HL-60/S4 treated with phorbol 12-myristate 13-acetate at 8.2 ng/mL for 4 days and 3 days (cell line): ENCODE results near the gene NEK9.
"Not testable (repeated sequence)": the region's sequence is repeated elsewhere in the genome, so short reads cannot be mapped to it uniquely, and the experiment has no call there.

Source experiments
- in situ Hi-C: fragments of 300-500 bp; cut with MboI; formaldehyde crosslinking; loops from 2 replicates; pipeline ENCODE4 v1.15.0; 2022; ENCODE audit warnings: low sequenced_read_pairs

Gene NEK9

DNA sequence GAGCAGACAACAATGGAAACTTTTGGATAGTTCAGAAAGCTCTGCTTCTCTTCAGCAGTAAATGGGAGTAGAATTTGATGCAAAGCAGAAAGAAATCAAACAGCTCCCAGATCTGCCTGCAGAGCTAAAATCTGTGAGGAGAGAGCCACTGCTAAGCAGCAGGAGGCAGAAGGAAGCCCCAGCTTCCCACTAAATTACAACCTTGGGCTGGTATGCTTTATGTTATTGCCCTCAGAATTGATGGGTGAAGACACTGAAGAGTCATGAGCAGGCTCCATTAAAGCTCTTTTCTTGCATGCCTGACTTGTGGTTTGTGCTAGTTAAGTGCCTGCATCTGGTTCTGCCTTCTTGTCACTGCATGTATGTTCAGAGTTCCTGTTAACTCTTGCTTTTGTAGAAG, 49.1 kb downstream of the NEK9 start:
- in situ Hi-C loops, result loop anchor here (25.0 kb wide), 1 partner anchor 215 kb away; no protein-coding TSS in a partner anchor

DNA sequence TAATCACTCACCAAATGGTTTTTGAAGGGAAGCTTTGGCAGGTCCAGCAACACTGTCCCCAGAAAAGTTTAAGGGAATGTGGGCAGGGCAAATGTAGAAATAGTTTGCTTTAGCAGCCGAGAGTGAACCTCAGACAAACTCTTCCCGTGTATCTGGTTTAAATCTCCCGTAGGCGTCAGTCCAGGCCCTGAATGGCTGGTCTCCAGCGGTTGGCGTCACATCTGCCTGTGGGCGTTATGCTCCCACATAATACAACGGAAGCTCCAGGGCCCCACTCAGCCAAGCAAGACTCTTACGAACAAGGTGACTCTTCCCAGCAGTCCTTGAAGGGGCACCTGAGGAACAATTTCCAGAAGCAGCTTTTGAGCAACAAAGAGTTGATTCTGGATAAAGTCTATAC, 56.5 kb downstream of the NEK9 start:
- in situ Hi-C loops, result no loop called here

DNA sequence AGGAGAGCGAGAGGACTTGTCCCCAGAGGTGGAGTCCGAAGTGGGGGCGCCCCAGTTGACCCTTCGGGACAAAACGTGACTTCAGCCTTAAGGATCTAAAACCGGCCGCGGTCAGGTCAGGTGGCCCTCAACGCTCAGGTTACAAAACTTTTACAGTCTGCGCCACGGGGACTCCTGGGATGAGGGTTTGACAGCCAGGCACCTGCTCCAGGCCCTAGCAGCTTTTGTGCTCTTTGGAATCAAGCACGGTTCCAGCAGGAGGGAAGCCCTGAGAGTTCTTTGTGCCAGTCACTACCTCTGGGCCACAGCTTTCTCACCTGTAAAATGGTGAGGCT, 57.1 kb downstream of the NEK9 start:
- in situ Hi-C loops, result no loop called here

DNA sequence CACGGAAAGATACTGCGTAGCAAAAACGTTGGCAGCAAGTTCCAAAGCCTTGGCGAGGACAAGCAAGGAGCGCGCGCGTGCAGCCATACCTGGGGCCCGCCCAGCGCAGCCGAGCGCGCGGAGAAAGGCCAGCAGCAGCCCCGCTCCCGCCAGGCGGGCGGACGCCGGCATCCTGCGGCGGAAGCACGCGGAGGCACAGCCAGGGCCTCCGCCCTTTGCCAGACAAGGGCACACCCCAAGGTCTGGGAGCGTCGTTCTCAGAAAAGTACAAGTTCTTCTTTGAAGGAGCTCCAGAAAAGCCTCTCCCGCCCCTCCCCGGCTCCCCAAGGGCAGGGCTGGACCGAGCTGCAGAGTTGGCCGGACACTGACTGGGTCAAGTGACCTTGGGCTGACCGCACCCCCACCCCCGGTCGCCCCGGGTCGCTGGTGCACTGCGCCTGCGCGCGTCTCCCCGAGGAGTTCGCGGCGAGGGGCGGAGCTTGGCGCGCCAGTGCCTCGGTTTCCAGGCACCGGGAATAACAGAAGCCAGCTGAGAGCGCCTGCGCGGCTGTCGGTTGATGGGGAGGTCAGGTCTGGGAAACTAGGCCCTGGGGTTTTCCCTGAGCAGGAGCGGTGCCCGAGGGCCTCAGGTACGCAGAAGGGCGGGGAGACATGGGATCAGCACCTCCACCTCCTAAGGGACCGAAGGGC, 57.6 kb downstream of the NEK9 start, which contains the start of gene ZC2HC1C:
Gene ZC2HC1C (plus strand): TSS at position 521 of the 690 bp plus-strand sequence. CDS start 933 bp downstream, outside the sequence.
- in situ Hi-C loops, result no loop called here

DNA sequence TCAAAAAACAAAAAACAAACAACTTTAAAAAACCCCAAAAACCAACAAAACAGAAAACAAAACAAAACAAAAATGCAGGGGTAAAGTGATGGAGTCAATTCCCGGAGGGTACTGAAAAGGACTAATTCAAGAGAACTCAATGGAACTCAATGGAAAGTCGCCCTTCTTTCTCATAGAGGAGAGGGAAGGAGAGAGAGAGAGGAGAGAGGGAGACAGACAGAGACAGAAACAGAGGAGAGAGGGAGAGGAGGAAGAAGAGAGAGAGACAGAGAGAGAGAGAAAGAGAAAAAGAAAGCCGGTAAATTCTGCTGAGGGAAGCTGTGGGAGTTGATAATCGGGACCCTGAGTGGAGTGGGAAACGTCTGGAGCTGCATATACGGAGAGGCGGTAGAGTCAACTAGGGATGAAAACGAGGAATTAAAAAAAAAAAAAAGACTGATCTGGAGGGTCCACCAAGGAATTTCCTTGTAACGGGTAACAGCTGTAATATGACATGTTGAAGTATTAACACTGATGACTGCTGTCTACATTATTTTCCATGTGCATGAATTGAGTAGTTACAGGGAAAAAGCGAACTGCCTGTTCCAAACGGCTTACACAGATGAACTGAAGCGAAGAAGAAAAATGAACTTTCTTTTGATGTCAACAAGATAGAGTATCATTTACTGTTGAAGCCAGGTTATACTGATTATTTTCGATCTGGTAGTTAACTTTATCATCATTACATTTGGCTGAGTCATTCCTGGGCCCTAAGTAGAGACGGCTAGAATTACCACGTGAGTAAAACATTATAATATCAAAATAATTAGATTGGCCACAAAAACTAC, 58.3 kb downstream of the NEK9 start:
- in situ Hi-C loops, result no loop called here

DNA sequence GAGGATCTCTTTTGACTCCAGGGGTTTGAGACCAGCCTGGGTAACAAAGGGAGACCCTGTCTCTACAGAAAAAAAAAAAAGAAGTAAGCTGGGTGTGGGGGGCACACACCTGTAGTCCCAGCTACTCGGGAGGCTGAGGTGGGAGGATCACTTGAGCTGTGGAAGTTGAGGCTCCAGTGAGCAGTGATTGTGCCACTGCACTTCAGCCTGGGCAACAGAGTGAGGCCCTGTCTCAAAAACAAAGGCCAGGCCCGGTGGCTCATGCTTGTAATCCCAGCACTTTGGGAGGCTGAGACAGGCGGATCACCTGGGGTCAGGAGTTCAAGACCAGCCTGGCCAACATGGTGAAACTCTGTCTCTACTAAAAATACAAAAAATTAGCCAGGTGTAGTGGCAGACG, 59.1 kb downstream of the NEK9 start:
- in situ Hi-C loops, result not testable (repeated sequence)

DNA sequence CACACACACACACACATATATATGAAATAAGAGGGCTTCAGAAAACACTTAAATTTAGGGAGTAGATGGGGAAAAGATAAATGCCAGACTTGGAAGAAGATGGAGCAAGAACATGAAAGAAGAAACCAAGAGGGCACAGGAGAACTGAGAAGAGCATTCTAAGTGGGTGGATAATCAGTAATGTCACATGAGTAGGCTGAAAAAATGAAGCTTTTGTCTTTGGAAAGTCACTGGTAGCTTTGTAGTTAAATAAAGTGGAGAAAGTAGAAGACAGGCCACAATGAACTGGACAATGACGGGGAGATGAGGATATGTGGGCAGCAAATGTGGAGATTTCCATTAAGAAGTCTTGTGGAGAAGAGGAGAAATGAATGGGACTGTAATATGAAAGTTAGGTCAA, 59.6 kb downstream of the NEK9 start:
- in situ Hi-C loops, result no loop called here

DNA sequence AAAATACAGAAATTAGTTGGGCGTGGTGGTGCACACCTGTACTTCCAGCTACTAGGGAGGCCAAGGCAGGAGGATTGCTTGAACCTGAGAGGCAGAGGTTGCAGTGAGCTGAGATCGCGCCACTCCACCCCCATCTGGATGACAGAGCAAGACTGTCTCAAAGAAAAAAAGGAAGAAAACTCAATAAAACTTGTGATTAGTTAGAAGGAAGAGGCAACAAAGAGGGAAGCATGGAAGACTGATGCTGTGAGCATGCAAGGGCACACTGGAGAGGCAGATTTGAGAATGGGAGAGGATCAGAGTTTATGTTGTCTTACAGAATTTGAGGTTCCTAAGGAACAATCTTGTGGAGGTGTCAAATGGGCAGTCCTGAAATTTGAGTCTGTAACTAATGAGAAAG, 60.2 kb downstream of the NEK9 start:
- in situ Hi-C loops, result no loop called here

DNA sequence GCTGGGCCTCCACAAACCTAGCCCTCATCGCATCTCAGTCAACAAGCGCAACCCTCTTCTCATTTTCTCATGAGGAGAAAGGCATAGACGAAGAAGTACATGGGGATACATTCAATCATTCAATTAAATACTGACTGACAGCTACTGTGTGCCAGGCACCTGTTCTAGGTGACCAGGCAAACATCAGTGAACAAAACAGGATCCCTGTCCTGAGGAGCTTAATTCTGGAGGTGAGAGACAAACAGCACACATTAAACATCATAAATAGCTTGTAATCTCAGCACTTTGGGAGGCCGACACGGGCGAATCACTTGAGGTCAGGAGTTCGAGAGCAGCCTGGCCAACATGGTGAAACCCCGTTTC, 62.7 kb downstream of the NEK9 start:
- in situ Hi-C loops, result no loop called here

DNA sequence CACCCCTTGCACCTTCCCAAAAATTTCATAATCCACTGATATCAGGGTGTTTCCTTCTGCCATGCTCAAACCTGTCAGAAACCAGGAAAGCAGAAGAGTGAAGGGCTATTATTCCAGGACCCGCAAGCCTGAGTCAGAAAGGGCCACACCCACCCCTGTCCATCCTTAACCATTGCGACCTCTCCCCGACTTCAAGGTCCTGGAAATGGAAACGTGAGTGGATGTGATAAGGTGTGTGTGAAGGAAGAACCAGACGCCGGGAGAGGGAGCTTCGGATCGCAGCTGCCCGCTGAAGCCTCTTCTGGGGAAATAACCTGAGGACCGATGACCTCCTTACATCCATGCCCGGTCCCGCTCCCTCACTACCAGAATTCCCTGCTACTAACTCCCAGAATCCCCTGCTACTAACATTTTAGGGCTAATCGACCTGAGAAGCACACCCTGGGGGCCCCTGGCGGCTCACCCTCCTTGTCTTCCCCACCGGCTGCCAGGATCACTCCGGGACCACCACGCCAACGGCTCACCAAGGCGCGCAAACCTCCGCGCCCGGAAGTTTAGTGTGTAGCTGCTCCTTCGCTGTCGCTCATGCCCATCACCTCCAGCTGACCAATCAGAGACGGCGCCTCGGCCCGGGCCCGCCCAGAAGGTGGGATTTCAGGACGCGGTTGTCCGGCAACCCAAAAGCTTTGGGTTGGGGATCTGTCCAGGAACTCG, 63.2 kb downstream of the NEK9 start, which contains the start of gene ACYP1:
Gene ACYP1 (minus strand): TSS at position 534 of the 714 bp plus-strand sequence. CDS start 471 bp downstream, at position 63.
- in situ Hi-C loops, result no loop called here

DNA sequence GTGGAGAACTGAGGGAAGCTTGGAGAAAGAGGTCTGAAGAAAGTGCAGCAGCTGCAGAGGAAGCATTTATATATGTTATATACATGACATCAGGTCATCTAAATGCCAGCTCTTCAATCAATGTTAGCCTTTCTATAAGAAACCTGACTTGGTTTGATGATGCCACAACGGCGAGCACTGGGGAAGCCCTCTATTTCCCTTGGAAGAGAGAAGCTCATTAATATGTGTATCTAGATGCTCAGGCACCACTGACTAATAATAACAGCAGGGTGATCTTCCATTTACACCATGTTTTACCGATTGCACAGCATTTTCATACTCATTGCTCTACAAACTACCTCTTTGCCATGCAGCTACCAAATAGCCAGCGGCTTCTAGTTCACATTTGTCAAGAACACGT, 63.8 kb downstream of the NEK9 start:
- in situ Hi-C loops, result no loop called here

DNA sequence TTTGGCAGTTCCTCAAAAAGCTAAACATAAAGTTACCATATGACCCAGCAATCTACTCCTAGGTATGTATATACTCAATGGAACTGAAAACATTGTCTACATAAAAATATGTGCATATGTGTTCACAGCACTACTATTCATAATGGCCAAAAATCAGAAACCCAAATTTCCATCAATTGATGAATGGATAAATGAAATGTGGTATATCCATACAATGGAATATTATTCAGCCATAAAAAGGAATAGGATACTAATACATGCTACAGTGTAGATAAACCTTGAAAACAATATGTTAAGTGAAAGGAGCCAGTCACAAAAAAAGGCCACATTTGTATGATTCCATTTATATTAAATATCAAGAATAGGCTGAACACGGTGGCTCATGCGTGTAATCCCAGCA, 66.4 kb downstream of the NEK9 start:
- in situ Hi-C loops, result no loop called here

DNA sequence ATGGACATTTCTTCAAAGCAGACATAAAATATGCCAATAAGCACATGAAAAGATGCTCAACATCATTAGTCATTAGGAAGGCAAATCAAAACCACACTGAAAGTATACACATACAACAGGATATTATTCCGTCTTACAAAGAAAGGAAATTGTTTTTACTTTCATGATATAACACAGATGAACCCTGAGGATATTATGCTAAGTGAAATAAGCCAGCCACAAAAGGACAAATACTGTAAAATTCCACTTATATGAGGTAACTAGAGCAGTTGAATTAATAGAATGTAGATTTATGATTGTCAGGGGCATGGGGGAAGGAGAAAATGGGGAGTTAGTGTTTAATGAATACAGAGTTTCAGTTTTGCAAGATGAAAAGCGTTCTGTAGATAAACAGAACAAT, 67.2 kb downstream of the NEK9 start:
- in situ Hi-C loops, result no loop called here

DNA sequence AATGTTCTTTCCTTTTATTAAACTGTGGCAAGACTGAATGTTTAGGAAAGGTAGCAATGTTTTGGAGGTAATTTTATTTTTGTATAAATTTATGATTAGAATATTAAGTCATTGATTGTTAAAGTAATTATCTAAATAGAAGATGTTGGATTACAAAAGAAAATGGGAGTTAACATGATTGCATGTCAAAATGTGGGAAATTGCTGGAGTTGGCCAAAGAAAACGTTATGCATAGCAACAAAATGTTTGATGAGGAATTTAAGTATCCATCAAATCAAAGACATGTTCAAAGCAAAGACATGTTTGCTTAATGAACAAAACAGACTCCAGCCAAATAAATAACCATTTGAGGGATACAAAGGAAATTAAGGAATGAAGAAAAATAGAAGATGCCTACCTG, 72.4 kb downstream of the NEK9 start:
- in situ Hi-C loops, result no loop called here

DNA sequence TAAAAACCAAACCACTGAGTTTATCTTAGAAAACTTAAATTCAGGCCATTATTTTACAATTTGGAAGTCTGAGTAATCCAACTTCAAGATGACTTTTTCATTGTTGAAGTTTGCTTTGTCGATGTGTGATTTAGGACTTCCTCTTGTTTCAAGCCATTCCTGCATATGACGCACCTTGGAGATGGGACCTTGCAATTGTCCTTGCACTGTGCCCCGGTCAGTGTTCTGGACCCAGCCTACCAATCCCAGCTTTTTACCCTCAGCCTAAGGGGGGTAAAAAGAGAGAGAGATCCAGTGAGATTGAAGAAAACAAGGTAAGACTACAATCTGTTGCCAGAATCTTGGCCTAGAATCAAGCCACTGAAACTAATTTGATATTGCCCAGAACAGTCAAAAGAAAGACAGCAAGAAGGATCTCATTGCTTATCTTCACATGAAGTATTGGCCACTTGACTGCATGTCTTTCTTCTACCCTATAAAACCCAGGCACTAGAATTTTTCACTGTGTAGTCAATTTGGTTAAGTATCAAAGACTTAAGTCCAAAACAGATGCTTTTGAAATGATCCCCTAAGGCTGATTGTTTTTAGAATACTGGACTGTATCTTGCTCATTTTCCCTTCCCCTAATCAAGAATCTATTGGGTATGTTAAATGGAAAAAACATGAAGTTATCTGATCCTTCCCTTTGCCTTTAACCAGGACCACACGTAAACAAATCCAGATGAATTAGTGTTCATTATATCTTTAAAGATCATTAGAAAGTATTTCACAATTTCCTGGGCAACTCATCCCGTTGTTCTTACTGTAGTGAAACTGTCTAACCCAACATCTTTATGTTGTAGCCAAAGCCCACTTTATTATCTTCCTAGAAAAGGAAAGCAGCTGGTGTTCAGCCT, 73.2 kb downstream of the NEK9 start:
- in situ Hi-C loops, result no loop called here

DNA sequence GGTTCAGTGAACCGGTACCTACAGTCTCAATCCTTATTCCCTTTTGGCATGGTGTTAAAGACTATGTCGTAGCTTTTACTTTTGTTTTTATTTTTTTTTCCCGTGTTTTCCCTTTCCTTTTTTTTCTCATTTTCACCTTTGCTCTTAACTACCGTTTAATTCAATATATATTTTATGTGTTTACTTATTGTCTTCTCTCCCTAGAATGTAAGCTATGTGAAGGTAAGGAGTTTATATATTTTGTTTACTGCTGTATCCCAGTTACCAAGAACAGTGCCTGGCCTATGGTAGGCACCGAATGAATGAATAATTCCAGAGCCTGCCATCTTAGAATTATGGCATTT, 75.3 kb downstream of the NEK9 start:
- in situ Hi-C loops, result no loop called here

DNA sequence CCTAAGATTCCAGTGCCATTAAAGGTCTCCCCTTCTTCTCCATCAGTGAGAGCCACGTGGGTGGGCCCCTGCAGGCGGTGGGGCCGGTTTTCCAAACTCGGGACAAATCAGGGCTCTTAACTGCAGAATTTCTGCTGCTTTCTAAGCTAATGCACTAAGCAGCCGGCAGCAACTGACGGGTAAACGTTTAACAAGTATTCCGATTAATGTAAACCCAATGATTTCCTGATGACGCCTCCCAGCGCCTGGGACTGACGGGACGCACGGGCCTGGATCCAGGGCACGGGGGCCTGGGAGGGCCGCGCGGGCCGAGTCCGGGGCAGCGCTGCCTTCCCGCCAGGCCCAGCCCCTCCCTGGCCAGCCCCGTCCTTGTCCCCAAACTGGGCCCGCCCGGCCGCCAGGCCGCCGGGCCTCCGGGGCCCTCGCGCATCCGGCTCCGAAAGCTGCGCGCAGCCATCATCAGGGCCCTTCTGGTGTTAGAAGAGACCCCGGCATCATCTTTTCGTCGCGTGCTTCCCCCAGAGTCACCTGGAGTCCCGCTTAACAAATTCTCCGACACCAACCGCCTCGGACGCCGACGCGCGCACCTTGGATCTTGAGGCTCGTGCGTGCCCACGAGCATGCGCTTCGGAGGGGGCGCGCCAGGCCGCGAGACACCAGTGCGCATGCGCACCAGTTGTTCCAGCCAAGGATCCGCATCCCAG, 75.8 kb downstream of the NEK9 start, which contains the start of gene MLH3:
Gene MLH3 (minus strand): TSS at position 616 of the 704 bp plus-strand sequence. CDS start 1,812 bp downstream, outside the sequence.
- in situ Hi-C loops, result no loop called here

DNA sequence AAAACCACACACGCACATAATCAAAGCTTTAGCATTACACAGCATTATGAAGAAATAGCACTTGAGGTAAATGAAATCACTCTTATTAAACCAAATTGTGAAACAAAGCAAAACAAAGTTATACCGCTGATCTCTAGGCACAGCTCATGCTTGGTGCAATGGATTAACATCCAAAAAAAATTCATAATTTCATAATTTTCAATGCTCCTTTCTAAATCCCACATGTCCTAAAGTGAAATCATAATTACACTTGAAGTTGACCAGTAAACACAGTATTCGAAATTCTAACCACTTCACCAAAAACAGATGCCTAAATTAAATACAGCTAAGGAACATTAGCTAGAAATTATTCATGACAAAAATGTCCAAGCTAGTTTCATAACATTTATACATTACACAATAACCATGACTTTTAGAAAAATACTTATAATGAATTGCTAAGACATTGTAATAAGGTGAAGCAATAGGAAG, 77.1 kb downstream of the NEK9 start:
- in situ Hi-C loops, result no loop called here

DNA sequence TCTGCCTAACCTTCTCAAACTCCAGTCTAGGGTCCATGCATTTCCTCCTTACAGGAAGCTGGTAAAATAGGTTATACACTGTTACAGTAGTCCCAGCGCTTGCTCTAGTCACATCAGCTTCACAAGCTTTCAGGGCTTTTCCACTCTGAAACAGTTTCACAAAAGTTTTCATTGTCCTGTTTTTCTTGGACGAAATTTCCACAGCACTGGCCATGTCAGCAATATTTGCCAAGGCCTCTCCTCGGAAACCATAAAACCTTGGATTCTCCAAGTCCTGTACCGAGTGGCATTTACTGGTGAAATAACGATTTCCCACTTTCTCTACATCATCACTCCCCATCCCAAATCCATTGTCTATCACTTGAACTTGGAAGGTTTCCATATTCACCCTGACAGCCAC, 77.7 kb downstream of the NEK9 start:
- in situ Hi-C loops, result no loop called here

DNA sequence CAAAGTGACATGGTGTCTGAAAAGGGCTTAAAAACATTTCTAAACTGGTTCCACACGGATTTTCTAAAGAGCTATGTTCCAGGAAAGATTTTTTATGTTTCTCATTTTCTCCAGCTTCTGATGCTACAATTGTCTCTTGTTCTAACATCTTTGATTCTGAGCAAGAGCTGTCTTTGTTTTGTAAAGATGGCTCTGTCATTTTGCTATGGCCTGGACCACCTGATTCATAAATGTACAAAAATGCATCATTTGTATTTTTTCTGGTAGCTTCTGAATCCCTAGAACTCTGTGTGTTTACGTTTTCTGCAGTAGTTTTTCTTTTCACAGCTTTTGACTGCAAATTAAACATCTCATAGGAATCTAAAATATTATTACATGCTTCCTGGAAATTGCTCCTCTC, 78.7 kb downstream of the NEK9 start:
- in situ Hi-C loops, result no loop called here
